ENCODE results near the gene SSBP3.

GRCh38 chr1:54193453-54193852 lies 212.7 kb downstream of the SSBP3 start:
- TF ChIP-seq CTCF (conservative IDR thresholded peaks at IDR 0.05; ENCODE audit: low read depth in 2 of 2) (no peak), EZH2phosphoT487 (IDR thresholded peaks at IDR 0.05; ENCODE audit: unreplicated experiment) (no peak), POLR2AphosphoS5 (IDR thresholded peaks at IDR 0.05; ENCODE audit: low read depth) (no peak), CREB1 (CRISPR knock-in tag; IDR thresholded peaks at IDR 0.05; ENCODE audit: low read depth) (no peak), EZH2 (IDR thresholded peaks at IDR 0.05; ENCODE audit: low read depth, unreplicated experiment) (no peak), JUNB (IDR thresholded peaks at IDR 0.05; ENCODE audit: unreplicated experiment) (no peak), STAT1 (IDR thresholded peaks at IDR 0.05; ENCODE audit: unreplicated experiment) (no peak)
- TF ChIP-seq, protein P1, sequence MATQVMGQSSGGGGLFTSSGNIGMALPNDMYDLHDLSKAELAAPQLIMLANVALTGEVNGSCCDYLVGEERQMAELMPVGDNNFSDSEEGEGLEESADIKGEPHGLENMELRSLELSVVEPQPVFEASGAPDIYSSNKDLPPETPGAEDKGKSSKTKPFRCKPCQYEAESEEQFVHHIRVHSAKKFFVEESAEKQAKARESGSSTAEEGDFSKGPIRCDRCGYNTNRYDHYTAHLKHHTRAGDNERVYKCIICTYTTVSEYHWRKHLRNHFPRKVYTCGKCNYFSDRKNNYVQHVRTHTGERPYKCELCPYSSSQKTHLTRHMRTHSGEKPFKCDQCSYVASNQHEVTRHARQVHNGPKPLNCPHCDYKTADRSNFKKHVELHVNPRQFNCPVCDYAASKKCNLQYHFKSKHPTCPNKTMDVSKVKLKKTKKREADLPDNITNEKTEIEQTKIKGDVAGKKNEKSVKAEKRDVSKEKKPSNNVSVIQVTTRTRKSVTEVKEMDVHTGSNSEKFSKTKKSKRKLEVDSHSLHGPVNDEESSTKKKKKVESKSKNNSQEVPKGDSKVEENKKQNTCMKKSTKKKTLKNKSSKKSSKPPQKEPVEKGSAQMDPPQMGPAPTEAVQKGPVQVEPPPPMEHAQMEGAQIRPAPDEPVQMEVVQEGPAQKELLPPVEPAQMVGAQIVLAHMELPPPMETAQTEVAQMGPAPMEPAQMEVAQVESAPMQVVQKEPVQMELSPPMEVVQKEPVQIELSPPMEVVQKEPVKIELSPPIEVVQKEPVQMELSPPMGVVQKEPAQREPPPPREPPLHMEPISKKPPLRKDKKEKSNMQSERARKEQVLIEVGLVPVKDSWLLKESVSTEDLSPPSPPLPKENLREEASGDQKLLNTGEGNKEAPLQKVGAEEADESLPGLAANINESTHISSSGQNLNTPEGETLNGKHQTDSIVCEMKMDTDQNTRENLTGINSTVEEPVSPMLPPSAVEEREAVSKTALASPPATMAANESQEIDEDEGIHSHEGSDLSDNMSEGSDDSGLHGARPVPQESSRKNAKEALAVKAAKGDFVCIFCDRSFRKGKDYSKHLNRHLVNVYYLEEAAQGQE (IDR thresholded peaks at IDR 0.05; ENCODE audit: unreplicated experiment), result no peak
